T47D (cell line): ENCODE results near the gene SSBP4.
"Not testable (repeated sequence)": the region's sequence is repeated elsewhere in the genome, so short reads cannot be mapped to it uniquely, and the experiment has no call there.

Experiments
- DNase-seq, 2 experiments: peaks; one replicate each; pipeline versions ENCODE4 v3.0.0 to v3.0.0-alpha.2; 2011 to 2012; ENCODE audit warnings: low read depth in 1 of 2, low spot score in 1 of 2
- JUND ChIP-seq: IDR thresholded peaks from 2 replicates; pipeline ENCODE4 v1.6.1; 2012; ENCODE audit warnings: low read depth
- in situ Hi-C: cut with HindIII; loops from 2 replicates; pipeline ENCODE4 v1.10.0; 2016; ENCODE audit warnings: low sequenced_read_pairs, low pct_unique_long_range_greater_than_20kb

SSBP4 gene

DNA sequence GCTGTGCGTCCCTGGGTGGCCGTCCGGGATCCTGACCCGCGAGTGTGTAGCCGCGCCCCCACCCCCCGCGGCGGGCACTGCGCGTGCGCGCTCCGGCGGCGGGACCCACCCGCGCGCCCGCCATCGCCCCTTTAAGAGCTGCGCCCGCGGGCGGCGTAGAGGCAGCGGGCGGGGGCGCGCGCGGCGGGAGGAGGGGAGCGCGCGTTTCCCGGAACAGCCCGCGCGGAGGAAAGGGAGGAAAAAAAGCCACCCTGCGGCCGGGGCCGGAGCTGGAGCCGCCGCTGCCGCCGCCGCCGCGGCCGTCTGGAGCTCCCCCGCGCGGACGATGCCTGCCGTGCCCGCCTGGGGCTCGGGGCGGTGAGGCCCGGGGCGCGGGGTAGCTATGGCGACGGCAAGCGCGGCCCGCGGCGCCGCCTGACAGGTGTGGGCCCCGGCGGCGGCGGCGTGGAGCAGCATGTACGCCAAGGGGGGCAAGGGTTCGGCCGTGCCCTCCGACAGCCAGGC lies at the start of gene SSBP4:
Gene SSBP4 (plus strand): TSS at position 204 of the 504 bp plus-strand sequence. CDS start 251 bp downstream, at position 455.
- TF ChIP-seq JUND = no peak
- DNase-seq = peak; percentile 79 to 87
- in situ Hi-C loops = no loop called here

DNA sequence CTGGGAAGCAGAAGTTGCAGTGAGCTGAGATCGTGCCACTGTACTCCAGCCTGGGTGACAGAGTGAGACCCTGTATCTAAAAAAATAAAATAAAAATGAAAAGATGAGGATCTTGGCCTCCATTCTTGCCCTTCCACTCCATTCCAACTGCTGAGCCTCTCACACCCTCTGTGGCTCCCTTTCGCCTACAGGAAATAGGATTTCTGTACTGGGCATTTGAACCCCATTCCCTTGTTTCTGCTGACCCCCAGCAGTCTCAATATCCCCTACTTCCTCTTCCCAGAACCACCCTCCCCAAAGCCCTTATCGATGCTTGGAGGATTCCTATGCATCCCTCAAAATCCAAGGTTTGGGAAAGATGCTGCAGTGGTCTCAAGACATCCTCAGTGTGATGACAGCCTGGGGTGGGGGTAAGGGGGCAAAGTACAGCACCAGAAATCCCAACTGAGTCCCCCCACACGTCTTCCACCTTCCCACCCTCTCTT lies 45.7 kb upstream of the SSBP4 start:
- no peak for TF ChIP-seq JUND
- in situ Hi-C loops = no loop called here
- no peak for DNase-seq

DNA sequence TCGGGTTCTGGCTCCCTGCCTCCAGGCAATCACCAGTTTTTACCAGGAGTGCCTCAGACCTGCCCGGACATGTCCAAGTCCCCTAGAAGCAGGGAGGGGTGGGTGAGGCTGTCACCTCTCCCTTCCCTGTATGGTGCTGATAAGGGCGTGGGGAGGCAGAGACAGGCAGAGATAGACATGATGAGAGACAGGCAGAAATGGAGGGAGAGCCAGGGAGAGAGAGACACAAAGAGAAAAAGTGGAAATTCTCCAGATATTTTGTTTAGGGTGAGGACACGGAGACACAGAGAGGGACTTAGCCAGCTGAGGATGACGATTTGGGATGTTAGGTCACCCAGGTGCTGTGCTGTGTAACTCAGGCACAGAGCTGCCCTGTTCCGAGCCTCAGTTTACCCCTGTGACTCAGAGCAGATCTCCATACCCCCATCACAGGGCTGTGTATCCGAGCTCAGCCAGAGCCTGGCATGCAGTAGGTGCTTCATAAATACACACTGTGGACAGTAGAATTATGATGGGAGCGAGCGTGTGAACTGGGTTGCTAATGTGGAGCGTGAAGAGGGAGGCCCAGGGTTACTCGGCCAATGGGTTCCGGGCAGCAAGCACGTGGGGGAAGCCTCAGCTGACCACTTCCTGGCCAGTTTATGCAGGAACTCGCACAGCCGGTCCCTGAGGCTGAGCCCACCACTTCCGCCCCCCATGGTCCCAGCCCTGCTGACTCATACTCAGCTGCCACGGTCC lies 45.1 kb upstream of the SSBP4 start:
- peak in 1 of 2 experiments; percentile 27 for DNase-seq

DNA sequence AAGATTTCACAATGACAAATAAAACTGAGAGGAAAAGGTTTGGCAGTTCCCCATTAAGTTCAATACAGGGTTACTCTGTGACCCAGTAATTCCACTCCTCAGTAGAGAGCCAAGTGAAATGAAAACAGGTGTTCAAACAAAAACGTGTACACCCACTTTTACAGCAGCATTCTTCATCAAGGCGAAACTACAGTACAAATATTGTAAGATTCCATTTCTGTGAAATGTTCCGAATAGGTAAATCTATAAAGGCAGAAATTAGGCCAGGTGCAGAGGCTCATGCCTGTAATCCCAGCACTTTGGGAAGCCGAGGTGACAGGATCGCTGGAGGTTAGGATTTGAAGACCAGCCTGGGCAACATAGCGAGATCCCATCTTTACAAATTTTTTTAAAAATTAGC lies 42.2 kb upstream of the SSBP4 start:
- in situ Hi-C loops = no loop called here
- no peak for TF ChIP-seq JUND
- peak in 1 of 2 experiments; percentile 87 for DNase-seq

More for the DNA sequence above, 45.1 kb upstream of the SSBP4 start:
- no peak for TF ChIP-seq JUND
- in situ Hi-C loops = no loop called here

DNA sequence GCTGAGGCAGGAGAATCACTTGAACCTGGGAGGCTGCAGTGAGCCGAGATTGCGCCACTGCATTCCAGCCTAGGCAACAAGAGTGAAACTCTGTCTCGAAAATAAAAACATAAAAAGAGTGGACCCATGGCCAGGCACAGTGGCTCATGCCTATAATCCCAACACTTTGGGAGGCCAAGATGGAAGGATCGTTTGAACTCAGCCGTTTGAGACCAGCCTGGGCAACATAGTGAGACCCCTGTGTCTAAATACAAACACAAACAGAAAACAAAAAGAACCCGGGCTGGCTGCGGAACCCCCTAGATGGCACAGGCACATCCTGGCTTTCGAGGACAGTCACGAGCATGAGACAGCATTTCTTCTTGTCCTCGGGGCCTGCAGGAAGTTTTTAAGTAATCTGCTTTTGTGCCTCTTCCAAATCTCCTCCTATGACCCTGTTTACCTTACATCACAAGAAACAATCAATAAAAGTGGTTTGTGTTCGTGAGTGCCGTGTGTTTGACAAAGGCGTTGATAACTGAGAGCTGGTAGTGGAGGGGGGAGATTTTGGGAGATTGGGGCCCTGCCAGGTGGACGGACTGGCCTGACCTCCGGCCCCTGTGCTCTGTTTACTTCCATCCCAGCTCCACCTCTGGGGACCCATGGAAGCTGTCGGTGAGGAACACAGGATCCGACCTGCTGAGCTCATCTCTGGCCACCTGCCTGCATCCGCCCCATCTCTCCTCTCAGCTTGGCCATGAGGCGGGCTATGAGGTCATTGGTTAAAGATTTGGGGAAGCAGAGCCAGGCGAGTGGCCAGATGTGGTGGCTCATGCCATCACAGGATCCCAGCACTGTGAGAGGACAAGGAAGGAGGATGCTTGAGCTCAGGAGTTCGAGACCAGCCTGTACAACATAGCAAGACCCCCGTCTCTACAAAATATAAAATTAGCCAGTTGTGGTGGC lies 39.1 kb upstream of the SSBP4 start:
- in situ Hi-C loops = no loop called here
- TF ChIP-seq JUND = no peak
- peak in 1 of 2 experiments; percentile 62 for DNase-seq

DNA sequence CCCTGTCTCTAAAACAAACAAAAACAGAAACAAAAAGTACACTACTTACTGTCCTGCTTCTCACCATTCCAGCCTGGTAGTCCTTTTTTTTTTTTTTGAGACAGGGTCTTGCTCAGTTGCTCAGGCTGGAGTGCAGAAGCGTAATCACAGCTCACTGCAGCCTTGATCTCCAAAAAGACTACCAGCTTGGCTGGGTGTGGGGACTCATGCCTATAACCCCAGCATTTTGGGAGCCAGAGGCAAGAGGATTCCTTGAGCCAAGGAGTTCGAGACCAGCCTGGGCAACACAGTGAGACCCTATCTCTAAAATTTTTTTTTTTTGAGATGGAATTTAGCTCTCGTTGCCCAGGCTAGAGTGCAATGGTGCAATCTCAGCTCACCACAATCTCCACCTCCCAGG lies 38.4 kb upstream of the SSBP4 start:
- TF ChIP-seq JUND = no peak
- DNase-seq = no peak
- in situ Hi-C loops = no loop called here

DNA sequence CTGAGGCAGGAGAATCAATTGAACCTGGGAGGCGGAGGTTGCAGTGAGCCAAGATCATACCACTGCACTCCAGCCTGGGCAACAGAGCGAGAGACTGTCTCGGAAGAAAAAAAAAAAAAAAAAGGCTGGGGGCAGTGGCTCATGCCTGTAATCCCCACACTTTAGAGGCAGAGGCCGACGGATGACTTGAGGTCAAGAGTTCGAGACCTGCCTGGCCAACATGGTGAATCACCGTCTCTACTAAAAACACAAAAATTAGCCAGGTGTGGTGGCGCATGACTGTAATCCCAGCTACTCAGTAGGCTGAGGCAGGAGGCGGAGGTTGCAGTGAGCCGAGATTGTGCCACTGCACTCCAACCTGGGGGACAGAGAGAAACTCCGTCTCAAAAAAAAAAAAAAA lies 35.6 kb upstream of the SSBP4 start:
- DNase-seq, in situ Hi-C loops: not testable (repeated sequence)

DNA sequence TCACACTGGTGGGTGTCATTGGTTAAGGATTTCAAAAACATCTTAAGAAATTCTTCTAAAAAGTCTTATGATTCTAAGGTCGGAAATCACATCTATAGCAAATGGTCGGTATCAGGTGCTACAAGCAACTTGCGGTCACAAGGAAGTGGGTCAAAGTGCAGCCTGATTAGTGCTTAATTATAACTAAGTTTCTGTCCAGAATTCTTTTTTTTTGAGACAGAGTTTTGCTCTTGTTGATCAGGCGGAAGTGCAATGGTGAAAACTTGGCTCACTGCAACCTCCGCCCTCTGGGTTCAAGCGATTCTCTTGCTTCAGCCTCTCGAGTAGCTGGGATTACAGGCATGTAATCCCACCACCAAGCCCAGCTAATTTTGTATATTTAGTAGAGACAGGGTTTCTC lies 34.4 kb upstream of the SSBP4 start:
- in situ Hi-C loops = no loop called here
- no peak for DNase-seq
- no peak for TF ChIP-seq JUND

DNA sequence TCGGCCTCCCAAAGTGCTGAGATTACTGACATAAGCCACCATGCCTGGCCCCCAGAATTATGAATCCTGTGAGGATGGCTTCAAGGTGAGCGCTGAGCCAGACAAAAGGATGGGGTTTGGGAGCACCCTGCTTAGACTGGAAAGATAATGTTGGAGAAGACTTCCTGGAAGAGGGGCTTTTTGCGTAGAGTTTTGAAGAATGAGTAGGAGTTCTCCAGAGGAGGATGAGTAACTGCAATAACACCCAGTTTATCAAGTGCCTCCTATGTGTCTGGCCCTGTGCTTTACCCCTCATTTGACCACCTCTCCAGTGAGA lies 33.9 kb upstream of the SSBP4 start:
- in situ Hi-C loops = no loop called here
- TF ChIP-seq JUND = no peak
- DNase-seq = no peak

DNA sequence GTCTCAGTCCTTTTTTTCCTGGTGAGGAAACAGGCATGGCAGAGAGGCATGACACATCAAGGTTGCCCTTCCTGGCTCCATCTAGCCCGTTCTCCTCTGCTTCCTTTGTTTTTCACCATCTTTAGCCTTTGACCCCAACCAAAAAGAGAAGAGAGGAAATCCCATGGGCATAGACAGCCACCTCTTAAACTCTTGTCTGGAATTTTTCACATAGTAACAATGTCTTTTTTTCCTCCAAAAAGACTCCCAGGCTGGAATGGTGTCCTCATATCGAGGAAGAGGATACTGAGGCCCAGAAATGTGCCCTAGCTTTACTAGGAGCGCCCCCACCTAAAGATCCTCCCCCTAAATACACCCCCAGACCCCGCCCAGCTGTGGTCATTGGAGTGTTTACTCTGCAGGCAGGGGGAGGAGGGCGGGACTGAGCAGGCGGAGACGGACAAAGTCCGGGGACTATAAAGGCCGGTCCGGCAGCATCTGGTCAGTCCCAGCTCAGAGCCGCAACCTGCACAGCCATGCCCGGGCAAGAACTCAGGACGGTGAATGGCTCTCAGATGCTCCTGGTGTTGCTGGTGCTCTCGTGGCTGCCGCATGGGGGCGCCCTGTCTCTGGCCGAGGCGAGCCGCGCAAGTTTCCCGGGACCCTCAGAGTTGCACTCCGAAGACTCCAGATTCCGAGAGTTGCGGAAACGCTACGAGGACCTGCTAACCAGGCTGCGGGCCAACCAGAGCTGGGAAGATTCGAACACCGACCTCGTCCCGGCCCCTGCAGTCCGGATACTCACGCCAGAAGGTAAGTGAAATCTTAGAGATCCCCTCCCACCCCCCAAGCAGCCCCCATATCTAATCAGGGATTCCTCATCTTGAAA lies 33.3 kb upstream of the SSBP4 start, which contains the start of gene GDF15:
Gene GDF15 (plus strand): TSS at position 484 of the 868 bp plus-strand sequence. CDS start 32 bp downstream, at position 516.
- peak; percentile 66 to 86 for DNase-seq

DNA sequence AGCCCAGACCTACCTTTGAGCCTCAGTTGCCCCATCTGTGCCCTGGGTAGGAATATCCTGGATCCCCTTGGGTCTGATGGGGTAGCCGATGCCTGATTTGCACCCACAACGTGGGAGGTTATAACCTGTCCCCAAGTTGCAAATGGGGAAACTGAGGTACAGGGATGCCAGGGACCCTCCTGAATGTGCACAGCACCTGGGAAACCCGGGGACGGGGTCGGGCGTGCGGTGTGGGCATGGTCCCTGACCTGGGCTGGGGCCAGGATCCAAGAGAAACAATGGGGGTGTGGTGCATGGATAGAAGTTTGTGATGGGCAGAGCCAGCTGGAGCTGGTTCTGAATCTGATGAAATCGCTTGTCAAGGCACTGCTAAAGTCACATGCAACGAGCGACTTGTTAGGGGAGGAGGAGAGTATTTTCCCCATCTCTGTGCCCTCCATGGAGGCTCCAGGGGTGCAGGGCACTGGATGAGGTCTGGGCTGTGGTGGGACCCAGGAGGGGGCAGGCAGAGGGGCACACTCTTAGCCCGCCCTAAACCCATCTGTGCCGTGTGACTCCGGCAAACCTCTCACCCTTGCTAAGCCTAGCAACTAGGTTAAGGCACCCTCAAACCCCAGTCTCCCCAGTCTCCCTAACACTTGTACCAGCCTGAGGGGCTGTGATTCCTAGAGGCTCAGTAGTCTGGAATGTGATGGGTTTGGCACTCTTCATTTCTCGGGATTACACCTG lies 32.5 kb upstream of the SSBP4 start:
- no peak for TF ChIP-seq JUND
- in situ Hi-C loops = no loop called here
- DNase-seq = peak in 1 of 2 experiments; percentile 52

More for the DNA sequence above, 33.3 kb upstream of the SSBP4 start, which contains the start of gene GDF15:
- no peak for TF ChIP-seq JUND
- in situ Hi-C loops = no loop called here
